ENCODE data around the gene NEUROD6.

- no peak for TF ChIP-seq CTCF (IDR thresholded peaks at IDR 0.05)
- no peak for TF ChIP-seq EP300 (IDR thresholded peaks at IDR 0.05)
- no peak for TF ChIP-seq POLR2A (IDR thresholded peaks at IDR 0.05)
Measured at GRCh38 chr7:31309407-31309806, 31.1 kb downstream of the NEUROD6 start.

Measured in tibial nerve (tissue), 4 donors.